Measurements from ENCODE around the gene TEAD4.

The TEAD4 gene

DNA sequence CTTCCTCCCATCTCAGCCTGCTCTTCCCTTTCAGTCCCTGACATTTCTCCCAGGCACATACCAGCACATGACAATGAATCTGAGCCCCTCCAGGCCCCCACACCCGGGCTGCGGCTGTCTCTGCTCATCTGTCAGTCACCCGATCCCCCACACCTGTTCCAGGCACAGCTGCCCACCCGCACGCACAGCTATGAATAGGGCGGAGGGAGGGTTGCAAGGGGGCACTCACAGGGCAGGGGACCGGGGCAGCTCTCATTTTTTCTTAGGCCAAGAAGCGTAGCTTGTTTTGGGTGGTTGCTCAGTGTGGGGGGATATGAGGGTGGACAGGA is 74.3 kb downstream of the TEAD4 start:
- H3K9ac ChIP-seq: no peak overlapping the region
- no peaks in the 10 kb centered on the region for H3K4me1 ChIP-seq (ENCODE audit: low read depth, poor library complexity, severe bottlenecking)
- no peak overlapping the region for H3K27ac ChIP-seq
- no peaks in the 10 kb centered on the region for H3K36me3 ChIP-seq (ENCODE audit: insufficient read depth)
- no peaks in the 10 kb centered on the region for H4K20me1 ChIP-seq (ENCODE audit: insufficient read depth)
- no peaks in the 10 kb centered on the region for H3K79me2 ChIP-seq (ENCODE audit: insufficient read depth, low read depth)
- no peak overlapping the region for H2AFZ ChIP-seq (ENCODE audit: low read depth)
- TF ChIP-seq, protein P1, sequence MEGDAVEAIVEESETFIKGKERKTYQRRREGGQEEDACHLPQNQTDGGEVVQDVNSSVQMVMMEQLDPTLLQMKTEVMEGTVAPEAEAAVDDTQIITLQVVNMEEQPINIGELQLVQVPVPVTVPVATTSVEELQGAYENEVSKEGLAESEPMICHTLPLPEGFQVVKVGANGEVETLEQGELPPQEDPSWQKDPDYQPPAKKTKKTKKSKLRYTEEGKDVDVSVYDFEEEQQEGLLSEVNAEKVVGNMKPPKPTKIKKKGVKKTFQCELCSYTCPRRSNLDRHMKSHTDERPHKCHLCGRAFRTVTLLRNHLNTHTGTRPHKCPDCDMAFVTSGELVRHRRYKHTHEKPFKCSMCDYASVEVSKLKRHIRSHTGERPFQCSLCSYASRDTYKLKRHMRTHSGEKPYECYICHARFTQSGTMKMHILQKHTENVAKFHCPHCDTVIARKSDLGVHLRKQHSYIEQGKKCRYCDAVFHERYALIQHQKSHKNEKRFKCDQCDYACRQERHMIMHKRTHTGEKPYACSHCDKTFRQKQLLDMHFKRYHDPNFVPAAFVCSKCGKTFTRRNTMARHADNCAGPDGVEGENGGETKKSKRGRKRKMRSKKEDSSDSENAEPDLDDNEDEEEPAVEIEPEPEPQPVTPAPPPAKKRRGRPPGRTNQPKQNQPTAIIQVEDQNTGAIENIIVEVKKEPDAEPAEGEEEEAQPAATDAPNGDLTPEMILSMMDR (conservative IDR thresholded peaks at IDR 0.05; ENCODE audit: low read depth, low read length): no peak
- H3K27me3 ChIP-seq (ENCODE audit: insufficient read depth, low read depth): no peaks in the 10 kb centered on the region
- H3K4me2 ChIP-seq: no peak overlapping the region
- H3K4me3 ChIP-seq (IDR thresholded peaks at IDR 0.05; ENCODE audit: insufficient read depth, low read depth, low read length): no peak overlapping the region

- no peak overlapping the region for H2AFZ ChIP-seq (ENCODE audit: low read depth)
- TF ChIP-seq, protein P1 (conservative IDR thresholded peaks at IDR 0.05; ENCODE audit: low read depth, low read length): peak; percentile 68
- H4K20me1 ChIP-seq (ENCODE audit: insufficient read depth): no peaks in the 10 kb centered on the region
- no peaks in the 10 kb centered on the region for H3K79me2 ChIP-seq (ENCODE audit: insufficient read depth, low read depth)
- H3K27ac ChIP-seq: no peak overlapping the region
- no peaks in the 10 kb centered on the region for H3K4me1 ChIP-seq (ENCODE audit: low read depth, poor library complexity, severe bottlenecking)
- no peaks in the 10 kb centered on the region for H3K36me3 ChIP-seq (ENCODE audit: insufficient read depth)
- H3K9ac ChIP-seq: no peak overlapping the region
- no peak overlapping the region for H3K4me3 ChIP-seq (IDR thresholded peaks at IDR 0.05; ENCODE audit: insufficient read depth, low read depth, low read length)
- no peaks in the 10 kb centered on the region for H3K27me3 ChIP-seq (ENCODE audit: insufficient read depth, low read depth)
- no peak overlapping the region for H3K4me2 ChIP-seq
These were observed 75.0 kb downstream of the TEAD4 start for GRCh38 chr12:3034067-3034750.

DNA sequence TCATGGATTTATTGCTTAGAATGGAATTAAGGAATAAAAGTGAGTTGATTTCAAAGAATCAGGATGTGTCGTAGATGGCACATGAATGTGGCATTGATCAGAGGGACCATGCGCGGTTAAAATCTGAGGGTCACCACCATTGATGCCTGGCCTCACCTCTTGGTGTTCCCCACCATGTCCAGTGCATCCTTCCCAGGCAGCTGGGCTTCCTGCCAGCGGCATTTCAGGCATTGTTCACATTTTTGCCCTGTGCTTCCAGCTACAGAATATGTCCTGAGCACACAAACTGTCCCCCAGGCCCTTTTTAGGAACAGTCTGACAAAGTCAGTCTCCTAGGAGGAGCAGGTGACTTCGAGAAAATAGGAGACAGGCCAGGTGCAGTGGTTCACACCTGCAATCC is 76.0 kb downstream of the TEAD4 start:
- H3K79me2 ChIP-seq (ENCODE audit: insufficient read depth, low read depth): no peaks in the 10 kb centered on the region
- H3K4me3 ChIP-seq (IDR thresholded peaks at IDR 0.05; ENCODE audit: insufficient read depth, low read depth, low read length): no peak overlapping the region
- no peak overlapping the region for H3K4me2 ChIP-seq
- H4K20me1 ChIP-seq (ENCODE audit: insufficient read depth): no peaks in the 10 kb centered on the region
- no peaks in the 10 kb centered on the region for H3K4me1 ChIP-seq (ENCODE audit: low read depth, poor library complexity, severe bottlenecking)
- no peaks in the 10 kb centered on the region for H3K36me3 ChIP-seq (ENCODE audit: insufficient read depth)
- TF ChIP-seq, protein P1 (conservative IDR thresholded peaks at IDR 0.05; ENCODE audit: low read depth, low read length): no peak
- H3K9ac ChIP-seq: no peak overlapping the region
- H3K27me3 ChIP-seq (ENCODE audit: insufficient read depth, low read depth): no peaks in the 10 kb centered on the region
- H3K27ac ChIP-seq: no peak overlapping the region
- H2AFZ ChIP-seq (ENCODE audit: low read depth): no peak overlapping the region

DNA sequence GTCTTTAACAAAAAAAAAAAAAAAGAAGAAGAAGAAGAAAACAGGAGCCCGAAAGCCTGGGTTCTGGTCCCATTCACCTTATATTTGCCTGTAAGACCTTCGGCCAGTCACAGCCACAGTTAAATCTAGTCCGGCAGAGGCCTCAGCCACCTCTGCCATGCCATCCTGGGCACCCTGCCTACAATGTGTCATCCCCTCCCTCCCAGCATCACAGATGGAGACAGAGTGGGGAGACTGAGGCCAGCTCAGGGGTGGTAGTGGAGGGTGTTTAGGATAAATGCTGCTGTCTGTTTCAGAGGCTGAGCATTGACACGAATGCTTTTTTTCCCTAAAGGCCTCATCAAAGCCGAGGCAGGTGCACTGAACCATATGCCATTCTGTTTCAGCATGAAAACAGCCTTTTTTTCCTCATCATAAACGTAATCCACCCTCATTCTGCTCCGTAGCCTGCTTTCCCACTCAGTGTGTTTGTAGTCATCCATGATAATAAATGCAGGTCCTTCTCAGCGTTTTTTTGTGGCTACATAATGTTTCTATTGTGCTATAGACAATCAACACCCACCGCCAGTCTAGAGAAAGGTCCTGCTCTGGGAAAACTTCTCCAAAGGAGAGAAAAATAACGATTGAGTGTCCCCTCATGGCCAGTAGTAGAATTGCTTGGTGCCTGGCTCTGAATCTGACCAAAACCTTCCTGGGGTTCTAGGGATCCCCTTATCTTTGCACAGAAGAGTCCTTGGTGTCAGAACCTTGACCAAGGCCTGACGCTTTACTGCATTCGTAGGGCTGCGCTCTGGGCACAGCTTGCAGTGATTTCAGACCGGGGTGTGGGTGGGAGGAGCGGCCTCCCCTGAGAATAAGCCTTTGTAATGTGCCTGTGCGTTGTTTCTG is 76.9 kb downstream of the TEAD4 start:
- no peaks in the 10 kb centered on the region for H3K79me2 ChIP-seq (ENCODE audit: insufficient read depth, low read depth)
- no peaks in the 10 kb centered on the region for H3K36me3 ChIP-seq (ENCODE audit: insufficient read depth)
- no peak overlapping the region for H3K4me2 ChIP-seq

More for the DNA sequence above, 76.9 kb downstream of the TEAD4 start:
- H3K27me3 ChIP-seq (ENCODE audit: insufficient read depth, low read depth): no peaks in the 10 kb centered on the region
- H2AFZ ChIP-seq (ENCODE audit: low read depth): no peak overlapping the region
- H3K9ac ChIP-seq: no peak overlapping the region
- H4K20me1 ChIP-seq (ENCODE audit: insufficient read depth): no peaks in the 10 kb centered on the region
- TF ChIP-seq, protein P1 (conservative IDR thresholded peaks at IDR 0.05; ENCODE audit: low read depth, low read length): no peak
- H3K27ac ChIP-seq: no peak overlapping the region
- H3K4me3 ChIP-seq (IDR thresholded peaks at IDR 0.05; ENCODE audit: insufficient read depth, low read depth, low read length): no peak overlapping the region
- H3K4me1 ChIP-seq (ENCODE audit: low read depth, poor library complexity, severe bottlenecking): no peaks in the 10 kb centered on the region

Measured in KMS-11 (cell line).